NCI-H2029 treated with DMSO at 0.1 percent for 48 hours (cell line): Measurements from ENCODE around the gene COX19.
"Not testable (repeated sequence)": the region's sequence is repeated elsewhere in the genome, so short reads cannot be mapped to it uniquely, and the experiment has no call there.

ENCODE experiments used
- DNase-seq: peaks from one replicate; lab custom pipeline; 2025; lab: John Stamatoyannopoulos, UW

The COX19 gene

DNA sequence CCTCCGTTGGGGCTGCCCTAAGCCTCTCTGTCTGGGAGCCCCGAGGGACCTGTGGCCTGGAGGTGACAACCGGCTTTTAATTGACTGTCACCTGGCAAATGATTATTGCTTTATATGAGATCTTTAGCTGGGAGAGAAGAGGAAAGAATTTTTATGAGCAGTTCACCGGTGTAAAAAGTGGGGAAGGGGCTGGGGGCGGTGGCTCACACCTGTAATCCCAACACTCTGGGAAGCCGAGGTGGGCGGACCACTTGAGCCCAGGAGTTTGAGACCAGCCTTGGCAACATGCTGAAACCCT is 2.6 kb upstream of the COX19 start:
- no peak for DNase-seq

DNA sequence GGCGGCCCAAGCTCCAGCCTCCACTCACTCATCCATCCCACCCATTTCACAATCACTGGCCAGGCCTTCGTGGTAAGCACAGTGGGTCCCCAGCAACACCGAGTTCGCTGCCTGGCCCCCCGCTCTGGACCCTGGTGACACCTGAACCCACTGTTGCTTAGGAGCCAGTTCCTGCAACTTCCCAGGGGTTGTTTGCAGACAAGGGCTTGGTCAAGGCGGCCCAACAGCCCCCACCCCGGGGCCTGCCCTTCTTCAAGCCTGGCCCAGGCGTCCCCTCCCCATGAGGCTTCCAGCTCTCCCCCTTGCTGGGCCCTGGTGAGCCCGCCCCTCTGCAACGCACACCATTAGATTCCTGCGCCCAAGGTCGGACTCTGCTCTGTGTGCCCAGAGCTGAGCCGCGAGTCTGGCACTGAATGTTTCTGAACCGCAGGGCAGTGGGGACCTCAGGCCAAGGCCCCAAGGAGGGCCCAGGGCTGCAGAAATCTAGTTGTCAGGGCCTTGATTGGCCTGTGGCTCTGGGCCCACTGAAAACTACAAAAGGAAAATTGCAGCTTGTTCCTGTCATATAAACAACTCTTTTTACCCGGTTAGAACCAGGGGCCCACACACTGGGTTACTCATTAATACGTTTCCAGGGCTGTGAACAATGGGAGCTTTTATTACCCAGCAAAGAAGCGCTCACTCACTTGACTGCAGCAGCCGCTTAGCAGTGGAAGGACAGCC is 2.1 kb upstream of the COX19 start:
- DNase-seq = no peak

DNA sequence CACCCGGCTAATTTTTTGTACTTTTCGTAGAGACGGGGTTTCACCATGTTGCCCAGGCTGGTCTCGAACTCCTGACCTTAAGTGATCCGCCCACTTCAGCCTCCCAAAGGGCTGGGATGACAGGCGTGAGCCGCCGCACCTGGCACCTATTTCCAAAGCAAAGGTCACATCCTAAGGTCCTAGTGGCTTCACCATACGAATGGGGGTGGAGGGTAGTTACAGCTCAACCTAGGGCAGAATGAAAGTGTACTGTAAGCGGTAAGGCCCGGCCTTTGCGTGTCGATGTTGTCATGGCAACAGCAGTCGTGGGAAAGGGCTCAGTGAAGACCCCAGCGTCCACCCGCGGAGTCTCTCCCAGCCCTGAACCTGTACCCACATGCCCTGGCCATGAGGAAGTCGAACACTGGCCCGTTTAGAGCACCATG is 1.6 kb upstream of the COX19 start:
- DNase-seq = no peak

DNA sequence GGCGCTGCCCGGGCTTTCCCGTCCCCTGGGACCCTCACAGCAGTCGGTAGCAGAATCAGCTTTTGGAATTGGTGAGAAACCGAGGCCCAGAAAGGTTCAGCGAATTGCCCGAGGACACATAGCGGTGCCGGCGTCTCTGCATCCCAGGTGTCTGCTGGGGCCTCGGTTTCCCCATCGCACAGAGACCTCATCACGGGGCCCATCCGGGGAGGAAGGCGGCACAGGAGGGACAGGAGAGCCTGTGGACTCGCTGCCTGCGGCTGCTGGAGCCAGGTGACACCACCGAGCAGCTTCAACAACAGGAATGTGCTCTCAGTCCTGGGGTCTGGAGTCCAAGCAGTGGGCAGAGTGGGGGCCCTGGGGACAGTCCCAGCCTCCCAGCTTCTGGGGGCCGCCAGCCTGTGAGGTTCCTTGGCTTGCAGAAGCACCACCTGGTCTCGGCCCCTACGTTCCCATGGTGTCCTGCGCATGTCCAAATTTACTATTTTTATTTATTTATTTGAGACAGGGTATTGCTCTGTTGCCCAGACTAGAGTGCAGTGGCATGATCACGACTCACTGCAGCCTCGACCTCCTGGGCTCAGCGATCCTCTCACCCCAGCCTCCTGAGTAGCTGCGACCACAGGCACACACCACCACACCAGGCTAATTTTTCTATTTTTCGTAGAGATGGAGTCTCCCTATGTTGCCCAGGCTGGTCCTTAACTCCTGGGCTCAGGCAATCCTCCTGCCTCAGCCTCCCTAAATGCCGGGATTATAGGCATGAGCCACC is 539 bp upstream of the COX19 start:
- DNase-seq = no peak

DNA sequence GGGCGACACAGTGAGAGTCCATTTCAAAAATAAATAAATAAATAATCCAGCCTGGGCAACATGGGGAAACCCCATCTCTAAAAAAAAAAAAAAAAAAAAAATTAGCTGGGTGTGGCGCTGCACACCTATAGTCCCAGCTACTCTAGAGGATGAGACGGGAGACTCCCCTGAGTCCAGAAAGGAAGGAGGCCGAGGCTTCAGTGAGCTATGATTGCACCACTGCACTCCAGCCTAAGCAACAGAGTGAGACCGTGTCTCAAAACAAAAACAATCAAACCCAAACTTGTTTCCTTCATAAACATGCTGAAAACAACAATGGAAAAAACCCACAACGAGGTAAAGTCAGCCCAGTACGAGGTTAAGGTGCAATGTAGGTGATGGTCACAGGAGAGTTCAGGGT is 1.2 kb downstream of the COX19 start:
- DNase-seq = no peak

DNA sequence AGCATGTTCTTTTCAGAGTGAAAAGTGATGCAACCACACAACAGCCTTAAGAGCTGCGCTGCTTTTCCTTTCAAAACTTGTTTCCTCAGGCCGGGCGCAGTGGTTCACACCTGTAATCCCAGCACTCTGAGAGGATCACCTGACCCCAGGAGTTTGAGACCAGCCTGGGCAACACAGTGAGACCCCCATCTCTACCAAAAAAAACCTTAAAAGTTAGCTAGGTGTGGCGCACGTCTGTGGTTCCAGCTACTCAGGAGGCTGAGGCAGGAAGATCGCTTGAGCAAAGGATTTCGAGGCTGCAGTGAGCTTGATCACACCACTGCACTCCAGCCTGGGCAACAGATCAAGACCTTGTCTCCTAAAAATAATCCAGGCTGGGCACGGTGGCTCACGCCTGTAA is 2.0 kb downstream of the COX19 start:
- no peak for DNase-seq

DNA sequence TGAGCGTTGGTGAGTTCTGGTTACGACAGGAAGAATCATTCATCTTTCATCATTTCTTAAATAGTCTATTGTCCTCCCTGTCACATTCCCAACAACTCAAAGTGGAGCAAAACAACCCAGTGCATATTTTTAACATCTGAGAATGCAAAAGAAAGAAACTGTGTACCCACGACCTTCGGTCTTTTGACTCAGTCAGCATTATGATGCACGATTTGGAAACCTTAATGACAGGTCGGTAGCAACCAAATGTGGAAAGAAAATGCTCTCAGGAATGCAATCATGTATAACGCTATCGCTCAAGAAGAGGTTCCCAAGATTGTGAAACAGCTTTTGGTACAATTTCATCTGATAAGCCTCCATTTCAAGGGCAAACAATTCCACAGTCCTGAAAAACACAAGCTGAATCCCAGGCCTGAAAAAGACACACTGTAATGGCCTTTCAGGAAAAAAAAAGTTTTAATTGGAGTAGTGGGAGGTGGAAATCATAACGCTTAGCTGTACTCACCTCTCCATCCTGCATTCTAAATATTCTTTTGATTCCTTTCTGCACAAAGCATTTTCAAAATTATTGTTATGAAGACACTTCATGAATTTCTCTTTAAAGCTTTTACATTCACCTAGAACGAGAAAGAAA is 2.6 kb downstream of the COX19 start:
- DNase-seq = no peak

DNA sequence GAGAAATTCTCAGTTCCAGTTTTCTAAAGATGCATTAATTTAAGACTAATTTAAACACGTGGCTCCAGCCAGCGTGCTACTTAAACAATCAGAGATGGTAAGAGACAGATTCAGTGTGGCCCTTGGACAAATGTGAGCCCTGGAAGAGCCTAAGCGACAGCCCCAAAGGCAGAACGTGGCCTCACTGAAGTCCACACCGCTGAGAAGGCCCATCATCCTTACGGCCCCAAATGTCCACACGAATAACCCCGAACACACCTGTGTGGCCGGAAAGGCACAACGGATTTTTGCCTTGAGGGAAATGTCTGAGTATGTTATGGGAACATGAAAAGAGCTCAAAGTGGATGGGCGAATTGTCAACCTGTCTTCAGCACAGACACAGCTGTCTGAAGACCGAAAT is 3.2 kb downstream of the COX19 start:
- DNase-seq = no peak

DNA sequence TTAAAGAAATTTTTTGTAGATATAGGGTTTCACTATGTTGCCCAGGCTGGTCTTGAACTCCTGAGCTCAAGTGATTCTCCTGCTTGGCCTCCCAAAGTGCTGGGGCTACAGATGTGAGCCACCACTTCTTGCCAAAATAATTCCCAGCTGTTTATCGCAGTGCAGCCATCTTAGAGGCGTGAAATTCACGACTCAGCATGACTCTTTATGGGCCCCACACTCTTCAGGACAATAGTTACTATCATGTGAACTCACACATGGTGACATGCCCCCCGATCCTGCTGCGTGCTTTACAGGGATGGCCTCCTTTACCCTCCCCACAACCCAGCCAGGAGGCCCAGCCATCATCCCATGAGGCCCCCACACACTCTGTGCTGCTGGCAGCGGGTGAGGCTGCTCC is 4.6 kb downstream of the COX19 start:
- DNase-seq = no peak

DNA sequence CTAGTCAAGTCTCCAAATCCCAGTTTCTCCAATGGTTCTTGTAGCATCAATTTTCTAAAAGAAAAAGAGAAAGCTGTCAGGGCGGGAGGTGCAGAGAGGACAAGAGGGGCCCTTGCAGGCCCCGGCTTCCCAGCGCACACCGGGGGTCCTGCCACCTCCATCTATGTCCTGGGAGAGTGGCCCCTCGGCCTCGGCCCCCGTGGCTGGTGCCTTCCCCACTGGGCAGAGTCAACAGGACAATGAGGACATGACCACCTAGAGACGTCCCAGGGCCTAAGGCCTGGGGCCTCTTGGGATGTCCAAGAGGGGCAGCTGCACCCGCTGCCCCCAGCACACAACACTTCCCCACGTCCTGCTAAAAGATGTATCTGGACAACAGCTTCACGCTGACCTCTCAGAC is 5.9 kb downstream of the COX19 start:
- no peak for DNase-seq

DNA sequence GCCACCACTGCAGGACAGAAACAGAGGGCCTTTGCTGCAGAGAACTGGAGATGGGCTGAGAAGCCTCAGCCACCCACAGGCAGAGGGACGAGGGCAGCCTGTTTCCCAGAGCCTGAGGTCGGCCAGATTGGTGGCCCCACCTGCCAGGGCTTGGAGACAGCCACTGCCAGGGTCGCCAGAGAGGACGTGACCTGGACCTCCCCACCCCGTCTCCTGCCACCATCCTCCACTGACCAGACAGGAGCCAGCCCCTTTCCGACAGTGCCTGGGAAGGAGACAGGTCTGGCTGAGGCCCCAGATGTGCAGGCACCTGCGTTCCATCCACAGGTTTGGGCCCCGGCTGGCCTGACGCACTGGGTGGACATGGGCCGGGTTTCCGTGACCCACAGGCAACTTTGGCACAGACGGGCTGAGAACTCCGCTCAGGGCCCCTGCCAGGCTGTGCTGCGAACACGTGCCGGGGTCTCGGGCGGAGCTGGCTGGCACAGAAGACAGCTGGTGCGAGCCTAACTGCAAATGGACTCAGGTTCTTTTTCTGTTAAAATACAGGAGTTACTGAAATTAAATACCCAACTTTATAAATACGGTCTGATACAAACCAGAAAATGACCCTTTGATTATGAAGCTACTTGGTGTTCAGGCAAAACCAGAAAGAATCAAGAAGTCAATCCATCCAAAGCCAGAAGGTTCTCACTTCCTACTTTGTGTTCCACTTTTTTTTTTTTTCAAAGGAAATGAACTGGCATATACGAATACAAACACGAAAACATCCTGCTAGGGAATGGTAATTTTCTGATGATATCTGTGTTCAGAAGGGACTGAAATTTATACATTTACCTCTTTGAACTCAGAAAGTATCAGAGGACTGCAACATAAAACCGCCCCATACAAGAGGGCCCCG is 6.9 kb downstream of the COX19 start:
- no peak for DNase-seq

DNA sequence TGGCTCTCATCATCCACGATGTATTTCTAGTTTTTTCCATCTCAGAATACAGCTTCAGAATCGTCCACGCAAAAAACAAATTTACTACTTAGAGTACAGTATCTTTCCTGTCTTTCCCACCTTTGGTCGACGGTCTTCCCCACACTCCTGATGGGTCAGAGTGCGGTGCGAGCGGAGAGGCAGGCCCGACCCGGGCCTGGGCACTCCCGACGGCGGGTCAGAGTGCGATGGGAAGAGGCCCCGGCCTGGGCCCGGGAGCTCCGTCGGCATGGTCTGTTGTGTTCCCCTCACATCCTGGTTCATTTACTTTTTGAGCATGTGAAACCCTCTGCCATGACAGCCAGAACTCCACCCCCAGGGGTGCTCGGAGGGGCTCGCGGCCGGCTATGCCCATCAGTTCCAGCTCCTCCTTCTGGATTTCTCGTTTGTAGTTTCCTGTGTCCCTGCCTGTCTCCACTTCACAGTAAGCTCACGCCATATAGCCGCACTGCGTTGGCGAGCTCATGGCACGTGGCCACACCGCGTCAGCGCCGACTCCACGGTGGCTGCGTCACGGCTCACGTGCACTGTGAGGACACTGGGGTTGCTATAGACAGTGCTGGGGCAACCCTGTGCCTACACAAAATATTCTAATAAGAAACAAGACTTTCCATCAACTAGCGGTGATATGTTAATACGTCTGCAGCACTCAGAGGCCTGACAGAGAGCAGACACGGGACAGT is 7.8 kb downstream of the COX19 start:
- no peak for DNase-seq

DNA sequence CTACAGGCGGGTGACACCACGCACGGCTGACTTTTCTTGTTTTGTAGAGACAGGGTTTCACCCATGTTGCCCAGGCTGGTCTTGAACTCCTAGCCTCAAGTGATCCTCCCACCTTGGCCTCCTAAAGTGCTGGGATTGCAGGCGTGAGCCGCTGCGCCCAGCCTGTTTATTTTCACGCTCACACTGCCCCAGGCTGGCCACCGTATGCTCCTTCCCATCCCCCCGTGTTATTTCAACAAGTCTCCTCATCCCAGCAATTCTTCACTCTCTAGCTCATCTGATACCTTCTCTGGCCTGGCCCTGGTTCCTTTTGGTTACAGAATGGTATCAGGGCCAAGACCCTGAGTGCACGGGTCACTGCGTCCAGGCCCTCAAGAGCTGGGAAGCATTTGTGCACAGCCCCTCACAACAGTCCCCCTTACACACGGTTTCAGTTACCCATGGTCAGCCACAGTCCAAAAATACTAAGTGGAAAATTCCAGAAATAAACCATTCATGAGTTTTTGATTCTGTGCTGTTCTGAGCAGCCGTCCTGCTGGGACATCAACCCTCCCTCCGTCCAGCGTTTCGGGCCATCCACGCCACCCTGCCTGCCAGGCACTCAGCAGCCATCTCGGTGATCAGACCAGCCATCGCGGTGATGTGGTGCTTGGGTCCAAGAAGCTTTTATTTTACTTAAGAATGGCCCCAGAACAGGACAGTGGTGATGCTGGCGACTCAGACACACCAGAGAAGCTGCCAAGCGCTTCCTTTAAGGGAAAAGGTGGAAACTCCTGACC is 8.9 kb downstream of the COX19 start:
- no peak for DNase-seq

DNA sequence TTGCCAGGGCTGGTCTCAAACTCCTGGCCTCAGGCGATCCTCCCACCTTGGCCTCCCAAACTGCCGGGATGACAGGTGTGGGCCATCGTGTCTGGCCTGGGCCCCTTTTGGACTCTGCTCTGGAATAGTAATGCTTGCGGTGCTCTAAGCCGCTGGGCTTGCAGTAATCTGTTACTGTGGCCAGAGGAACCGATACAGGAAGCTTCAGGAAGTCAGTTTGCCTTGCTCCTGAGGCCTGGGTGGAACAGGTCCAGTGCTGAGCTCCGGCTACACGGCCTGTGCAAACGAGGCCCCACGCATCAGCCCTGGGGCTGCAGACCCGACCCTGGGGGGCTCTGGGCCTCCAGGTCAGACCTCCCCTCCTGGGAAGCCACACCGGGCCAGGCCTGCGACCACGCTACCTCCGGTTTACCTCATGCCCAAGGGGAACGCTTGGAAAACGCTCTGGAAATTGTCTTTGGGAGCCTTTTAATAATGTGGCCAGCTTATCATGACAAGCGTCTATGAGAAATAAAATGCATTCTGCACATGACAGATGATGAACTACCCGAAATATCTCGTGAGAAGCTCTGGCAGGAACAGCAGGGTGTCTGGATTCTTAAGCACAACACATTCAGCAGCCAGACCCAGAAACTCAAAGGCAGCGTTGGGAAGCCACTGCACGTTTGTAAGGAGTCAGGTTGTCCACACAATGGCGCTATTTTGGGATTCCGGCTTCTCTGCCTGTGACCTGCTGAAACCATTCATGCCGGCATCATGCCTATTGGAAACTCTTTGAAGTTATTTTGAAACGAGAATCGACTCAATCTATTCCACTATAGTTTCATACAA is 10.7 kb downstream of the COX19 start:
- DNase-seq = no peak

DNA sequence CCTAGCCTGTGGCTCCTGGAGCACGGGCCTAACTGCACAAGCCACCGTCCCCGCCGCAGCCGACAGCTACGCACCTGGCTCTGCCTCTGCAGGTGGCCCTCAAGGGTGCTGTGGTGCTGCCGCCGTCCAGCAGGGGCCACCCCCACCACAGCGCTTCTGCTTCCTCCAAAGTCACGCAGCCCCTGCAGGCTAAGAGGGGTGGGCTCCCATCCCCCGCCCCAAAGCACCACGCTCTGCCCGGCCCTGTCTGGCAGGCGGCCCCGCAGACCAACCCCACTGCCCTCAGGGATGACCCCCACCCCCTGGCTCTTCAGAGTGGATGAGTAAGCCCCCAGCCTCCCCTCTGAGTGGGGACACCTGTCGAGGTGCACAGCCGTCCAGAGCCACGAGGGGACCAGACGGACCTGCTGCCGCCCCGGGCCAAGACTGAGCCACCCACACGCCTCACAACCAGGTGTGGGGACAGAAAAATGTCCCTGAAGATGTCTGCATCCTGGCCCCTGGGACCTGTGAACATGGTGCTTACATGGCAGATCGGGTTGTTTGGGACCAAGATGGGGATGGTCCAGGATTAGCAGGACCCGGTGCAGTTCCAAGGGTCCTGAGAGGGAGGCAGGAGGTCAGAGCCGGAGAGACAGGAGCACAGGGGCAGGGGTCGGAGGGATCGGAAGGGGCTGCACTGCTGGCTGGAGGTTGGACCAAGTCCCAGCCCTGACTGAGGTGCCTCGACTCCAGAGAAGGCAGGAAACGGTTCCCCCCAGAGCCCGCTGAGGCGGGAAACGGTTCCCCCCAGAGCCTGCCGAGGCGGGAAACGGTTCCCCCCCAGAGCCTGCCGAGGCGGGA is 11.9 kb downstream of the COX19 start:
- DNase-seq = no peak

DNA sequence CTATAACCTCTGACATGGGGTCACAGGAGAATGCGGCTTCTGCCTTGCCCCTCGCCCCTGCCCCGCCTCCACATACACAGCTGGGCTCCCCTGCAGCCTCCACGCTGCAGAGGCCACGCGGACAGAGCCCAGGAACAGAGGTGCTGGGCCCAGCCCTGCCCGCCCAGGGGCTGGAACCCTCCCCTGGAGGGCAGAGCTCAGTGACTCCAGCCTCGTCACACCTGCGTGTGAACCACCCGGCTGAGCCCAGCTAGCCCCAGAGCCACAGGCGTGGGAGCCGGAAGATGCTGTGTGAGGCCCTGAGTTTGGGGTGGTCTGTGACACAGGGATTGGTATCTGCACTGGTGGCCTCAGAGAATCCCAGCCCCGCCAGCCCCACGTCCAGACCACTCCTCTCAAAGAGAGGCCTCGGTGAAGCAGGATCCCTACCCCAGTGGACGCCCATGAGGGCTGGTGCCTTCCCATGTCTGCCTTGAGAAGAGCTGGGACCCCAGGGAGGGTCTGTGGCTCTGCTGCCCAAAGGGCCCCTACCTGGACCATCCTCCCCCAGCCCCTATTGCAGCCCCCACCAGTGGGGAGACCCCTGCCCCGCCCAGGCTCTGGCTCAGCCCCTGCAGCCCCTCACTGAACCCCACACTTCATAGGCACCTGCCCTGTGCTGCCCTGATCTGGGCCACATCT is 12.8 kb downstream of the COX19 start:
- no peak for DNase-seq

DNA sequence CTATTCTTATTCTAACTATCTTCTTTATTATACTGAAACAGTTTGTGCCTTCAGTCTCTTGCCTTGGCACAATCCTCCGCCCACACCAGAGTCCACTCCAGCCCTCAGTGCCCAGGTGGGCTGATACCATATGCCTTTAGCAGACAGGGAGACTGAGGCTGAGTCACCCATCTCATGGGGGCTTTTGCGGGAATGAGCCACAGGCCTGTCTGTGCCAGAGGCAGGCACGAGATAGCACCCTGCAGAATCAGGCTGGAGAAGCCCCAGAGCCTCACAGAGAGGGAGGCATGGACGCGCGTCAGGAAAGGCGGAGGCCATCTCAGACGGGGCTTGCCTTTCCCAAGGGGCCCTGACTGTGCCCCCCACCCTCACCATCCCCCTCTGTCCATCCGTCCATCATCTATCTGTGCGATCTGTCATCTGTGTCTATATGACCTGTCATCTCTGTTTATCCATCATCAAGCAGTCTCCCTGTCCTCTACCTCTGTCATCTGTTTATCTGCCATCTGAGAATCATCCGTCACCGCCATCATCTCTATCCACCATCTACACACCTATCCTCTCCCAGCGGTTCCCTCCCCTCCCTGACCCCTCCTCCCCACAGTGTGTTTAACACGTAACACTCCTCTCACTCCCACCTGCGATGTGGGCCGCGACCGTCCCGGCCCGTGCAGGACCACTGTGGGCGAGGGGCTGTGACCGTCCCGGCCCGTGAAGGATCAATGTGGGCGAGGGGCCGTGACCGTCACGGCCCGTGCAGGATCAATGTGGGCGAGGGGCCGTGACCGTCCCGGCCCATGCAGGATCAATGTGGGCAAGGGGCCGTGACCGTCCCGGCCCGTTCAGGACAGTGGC is 13.6 kb downstream of the COX19 start:
- no peak for DNase-seq

DNA sequence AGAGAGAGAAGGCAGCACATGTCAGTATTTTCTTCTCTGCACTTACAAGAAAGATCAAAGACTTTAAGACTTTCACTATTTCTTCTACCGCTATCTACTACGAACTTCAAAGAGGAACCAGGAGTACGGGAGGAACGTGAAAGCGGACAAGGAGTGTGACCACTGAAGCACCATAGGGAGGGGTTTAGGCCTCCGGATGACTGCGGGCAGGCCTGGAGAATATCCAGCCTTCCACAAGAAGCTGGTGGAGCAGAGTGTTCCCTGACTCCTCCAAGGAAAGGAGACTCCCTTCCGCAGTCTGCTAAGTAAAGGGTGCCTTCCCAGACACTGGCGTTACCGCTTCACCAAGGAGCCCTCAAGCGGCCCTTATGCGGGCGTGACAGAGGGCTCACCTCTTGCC is 14.4 kb downstream of the COX19 start:
- DNase-seq = not testable (repeated sequence)
